HEK293 (cell line): ENCODE results near the gene PARL.

Experiments used
- CTCF ChIA-PET: fragments of 350-600 bp; formaldehyde crosslinking; extraction: SDS; loops from one replicate; lab custom pipeline; 2021; ENCODE audit warnings: antibody characterized with exemption; lab: Yijun Ruan, JAX
- POLR2A ChIA-PET: fragments of 300-600 bp; formaldehyde crosslinking; extraction: SDS; loops from one replicate; lab custom pipeline; 2020; ENCODE audit warnings: antibody characterized with exemption, inconsistent platforms; lab: Yijun Ruan, JAX
- H3K27ac ChIP-seq: fragments of 200-500 bp; sonication (Bioruptor generic); 2 replicates; pipeline ENCODE4 v1.5.1; 2014; ENCODE audit warnings: low read depth, low read length, control low read depth, inconsistent platforms; ENCODE audit errors: extremely low read depth
- H3K36me3 ChIP-seq, 2 experiments: fragments of 200-500 bp in 1 of 2; sonication (Bioruptor generic) in 1 of 2; 1 replicate in 1 of 2; 2 replicates in 1 of 2; pipeline ENCODE4 v1.5.1; 2014 to 2017; ENCODE audit warnings: inconsistent platforms in 2 of 2, low read length in 2 of 2; ENCODE audit not compliant: control insufficient read depth in 2 of 2, insufficient read depth in 1 of 2
- H3K4me1 ChIP-seq: fragments of 200-500 bp; sonication (Bioruptor generic); 2 replicates; pipeline ENCODE4 v1.5.1; 2014; ENCODE audit warnings: mild to moderate bottlenecking, low read length, inconsistent platforms; ENCODE audit not compliant: control insufficient read depth, insufficient read depth
- H3K4me3 ChIP-seq: 2 replicates; pipeline ENCODE4 v1.5.1; 2011; ENCODE audit warnings: low read depth, mild to moderate bottlenecking, control low read depth, low read length, moderate library complexity
- H3K9me3 ChIP-seq: fragments of 200-500 bp; sonication (Bioruptor generic); 2 replicates; pipeline ENCODE4 v1.5.1; 2014; ENCODE audit warnings: low read depth, low read length, inconsistent platforms; ENCODE audit not compliant: control insufficient read depth, insufficient read depth
- TRIM28 ChIP-seq: IDR thresholded peaks from 2 replicates; pipeline ENCODE4 v1.6.1; 2011; ENCODE audit warnings: low read length, control low read depth, borderline replicate concordance
- ZBTB11 ChIP-seq: fragments of 450-650 bp; formaldehyde crosslinking; conservative IDR thresholded peaks from 2 replicates; pipeline ENCODE4 v1.5.1; 2016; ENCODE audit warnings: low read depth, missing biosample characterization, missing genetic modification characterization
- ZNF10 ChIP-seq: fragments of 450-650 bp; formaldehyde crosslinking; IDR thresholded peaks from 2 replicates; pipeline ENCODE4 v1.5.1; 2017; ENCODE audit warnings: missing biosample characterization, missing genetic modification characterization
- ZNF114 ChIP-seq: fragments of 450-650 bp; formaldehyde crosslinking; IDR thresholded peaks from 2 replicates; pipeline ENCODE4 v1.5.0; 2017; ENCODE audit warnings: missing biosample characterization, missing genetic modification characterization
- ZNF214 ChIP-seq: fragments of 450-650 bp; formaldehyde crosslinking; IDR thresholded peaks from 2 replicates; pipeline ENCODE4 v1.5.1; 2017; ENCODE audit warnings: missing biosample characterization, mild to moderate bottlenecking, missing genetic modification characterization, borderline replicate concordance
- ZNF223 ChIP-seq: fragments of 450-650 bp; formaldehyde crosslinking; IDR thresholded peaks from 2 replicates; pipeline ENCODE4 v1.5.1; 2016; ENCODE audit warnings: missing biosample characterization, missing genetic modification characterization
- ZNF266 ChIP-seq: fragments of 450-650 bp; formaldehyde crosslinking; IDR thresholded peaks from 2 replicates; pipeline ENCODE4 v1.5.1; 2016; ENCODE audit warnings: missing biosample characterization, missing genetic modification characterization, low read depth
- ZNF571 ChIP-seq: fragments of 450-650 bp; formaldehyde crosslinking; IDR thresholded peaks from 2 replicates; pipeline ENCODE4 v1.5.0; 2017; ENCODE audit warnings: missing biosample characterization, missing genetic modification characterization
- ZNF707 ChIP-seq: fragments of 450-650 bp; formaldehyde crosslinking; IDR thresholded peaks from 2 replicates; pipeline ENCODE4 v1.5.1; 2016; ENCODE audit warnings: missing biosample characterization, missing genetic modification characterization
- TF ChIP-seq, protein P1 (sequence below): fragments of 450-650 bp; formaldehyde crosslinking; IDR thresholded peaks from 2 replicates; pipeline ENCODE4 v1.5.1; 2016; ENCODE audit warnings: missing biosample characterization, missing genetic modification characterization
- TF ChIP-seq, protein P2 (sequence below): fragments of 450-650 bp; formaldehyde crosslinking; IDR thresholded peaks from 2 replicates; pipeline ENCODE4 v1.5.1; 2017; ENCODE audit warnings: missing biosample characterization, missing genetic modification characterization

The PARL gene

DNA sequence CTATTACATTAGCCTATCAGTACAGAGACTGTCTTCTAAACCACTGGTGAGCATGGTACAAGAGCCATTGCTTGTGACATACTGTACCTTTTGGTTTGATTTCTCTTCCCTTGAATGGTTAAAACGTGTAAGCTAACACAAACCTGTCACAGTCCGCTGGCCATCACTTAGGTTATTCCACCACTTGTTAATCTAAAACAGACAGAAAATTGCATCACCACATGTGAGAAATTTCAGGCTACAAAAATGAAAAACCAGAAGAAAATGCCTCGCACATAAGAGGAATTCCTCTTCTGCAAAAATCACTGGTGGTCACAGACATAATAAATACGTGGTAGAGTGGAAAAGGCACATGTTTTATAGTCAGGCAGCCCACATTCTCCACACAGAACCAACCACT is 22.1 kb downstream of the PARL start (continued):
- TF ChIP-seq, protein P1, sequence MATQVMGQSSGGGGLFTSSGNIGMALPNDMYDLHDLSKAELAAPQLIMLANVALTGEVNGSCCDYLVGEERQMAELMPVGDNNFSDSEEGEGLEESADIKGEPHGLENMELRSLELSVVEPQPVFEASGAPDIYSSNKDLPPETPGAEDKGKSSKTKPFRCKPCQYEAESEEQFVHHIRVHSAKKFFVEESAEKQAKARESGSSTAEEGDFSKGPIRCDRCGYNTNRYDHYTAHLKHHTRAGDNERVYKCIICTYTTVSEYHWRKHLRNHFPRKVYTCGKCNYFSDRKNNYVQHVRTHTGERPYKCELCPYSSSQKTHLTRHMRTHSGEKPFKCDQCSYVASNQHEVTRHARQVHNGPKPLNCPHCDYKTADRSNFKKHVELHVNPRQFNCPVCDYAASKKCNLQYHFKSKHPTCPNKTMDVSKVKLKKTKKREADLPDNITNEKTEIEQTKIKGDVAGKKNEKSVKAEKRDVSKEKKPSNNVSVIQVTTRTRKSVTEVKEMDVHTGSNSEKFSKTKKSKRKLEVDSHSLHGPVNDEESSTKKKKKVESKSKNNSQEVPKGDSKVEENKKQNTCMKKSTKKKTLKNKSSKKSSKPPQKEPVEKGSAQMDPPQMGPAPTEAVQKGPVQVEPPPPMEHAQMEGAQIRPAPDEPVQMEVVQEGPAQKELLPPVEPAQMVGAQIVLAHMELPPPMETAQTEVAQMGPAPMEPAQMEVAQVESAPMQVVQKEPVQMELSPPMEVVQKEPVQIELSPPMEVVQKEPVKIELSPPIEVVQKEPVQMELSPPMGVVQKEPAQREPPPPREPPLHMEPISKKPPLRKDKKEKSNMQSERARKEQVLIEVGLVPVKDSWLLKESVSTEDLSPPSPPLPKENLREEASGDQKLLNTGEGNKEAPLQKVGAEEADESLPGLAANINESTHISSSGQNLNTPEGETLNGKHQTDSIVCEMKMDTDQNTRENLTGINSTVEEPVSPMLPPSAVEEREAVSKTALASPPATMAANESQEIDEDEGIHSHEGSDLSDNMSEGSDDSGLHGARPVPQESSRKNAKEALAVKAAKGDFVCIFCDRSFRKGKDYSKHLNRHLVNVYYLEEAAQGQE (tag by site-specific recombination), result no peak

GRCh38 chr3:183857863-183858262 is 26.8 kb downstream of the PARL start:
- TF ChIP-seq ZNF571 (tag by site-specific recombination) (no peak), ZNF707 (tag by site-specific recombination) (no peak), ZBTB11 (tag by site-specific recombination) (no peak), TRIM28 (no peak), ZNF114 (no peak), ZNF266 (tag by site-specific recombination) (no peak), ZNF223 (tag by site-specific recombination) (no peak)
- TF ChIP-seq, protein P2, sequence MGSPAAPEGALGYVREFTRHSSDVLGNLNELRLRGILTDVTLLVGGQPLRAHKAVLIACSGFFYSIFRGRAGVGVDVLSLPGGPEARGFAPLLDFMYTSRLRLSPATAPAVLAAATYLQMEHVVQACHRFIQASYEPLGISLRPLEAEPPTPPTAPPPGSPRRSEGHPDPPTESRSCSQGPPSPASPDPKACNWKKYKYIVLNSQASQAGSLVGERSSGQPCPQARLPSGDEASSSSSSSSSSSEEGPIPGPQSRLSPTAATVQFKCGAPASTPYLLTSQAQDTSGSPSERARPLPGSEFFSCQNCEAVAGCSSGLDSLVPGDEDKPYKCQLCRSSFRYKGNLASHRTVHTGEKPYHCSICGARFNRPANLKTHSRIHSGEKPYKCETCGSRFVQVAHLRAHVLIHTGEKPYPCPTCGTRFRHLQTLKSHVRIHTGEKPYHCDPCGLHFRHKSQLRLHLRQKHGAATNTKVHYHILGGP, result no peak
- POLR2A ChIA-PET, result no interaction called here
- Histone ChIP-seq H3K27ac (no peak overlapping the region), H3K4me3 (no peak overlapping the region), H3K4me1 (no peaks in the 10 kb centered on the region), H3K9me3 (no peaks in the 10 kb centered on the region), H3K36me3 (peaks cover 20 to 78% of the 10 kb centered on the region in 2 experiments)
- CTCF ChIA-PET, result no interaction called here

DNA sequence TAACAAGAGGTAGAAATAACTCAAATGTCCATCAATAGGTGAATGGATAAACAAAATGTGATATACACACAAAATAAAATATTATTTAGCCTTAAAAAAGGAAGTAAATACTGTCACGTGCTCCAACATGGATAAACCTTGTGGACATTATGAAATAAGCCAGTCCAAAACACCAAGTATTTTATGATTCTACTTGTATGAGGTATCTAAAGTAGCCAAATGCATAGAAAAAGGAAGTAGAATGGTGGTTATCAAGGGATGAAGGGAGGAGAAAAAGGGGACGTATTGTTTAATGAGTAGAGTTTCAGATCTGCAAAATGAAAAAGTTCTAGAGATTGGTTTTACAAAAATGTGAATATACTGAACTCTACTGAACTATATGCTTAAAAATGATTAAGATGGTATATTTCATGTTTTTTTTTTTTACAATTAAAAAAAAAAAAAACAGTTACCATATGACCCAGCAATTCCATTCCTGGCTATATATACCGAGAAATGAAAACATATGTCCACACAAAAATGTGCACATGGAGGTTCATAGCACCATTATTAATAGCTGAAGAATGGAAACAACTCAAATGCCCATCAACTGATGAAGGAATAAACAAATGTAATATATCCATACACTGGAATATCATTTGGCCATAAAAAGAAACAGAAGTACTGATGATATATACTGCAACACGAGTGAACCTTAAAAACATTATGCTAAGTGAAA is 30.2 kb downstream of the PARL start:
- Histone ChIP-seq H3K36me3 (peaks cover 16 to 59% of the 10 kb centered on the region in 2 experiments; a peak in 2 of 3 replicates), H3K27ac (no peak overlapping the region), H3K9me3 (no peaks in the 10 kb centered on the region), H3K4me3 (no peak overlapping the region), H3K4me1 (no peaks in the 10 kb centered on the region)
- ChIA-PET POLR2A (interaction anchor here (0.6 kb wide), 1 partner anchor 220 kb away, joined by 7 read pairs; no protein-coding TSS in a partner anchor), CTCF (no interaction called here)
- TF ChIP-seq ZNF10 (tag by site-specific recombination) (0 out of 2 replicates have a peak, but pooled peaks have one; percentile 44), ZNF214 (tag by site-specific recombination) (no peak)
